ENCODE results near the gene STUM.
"Not testable (repeated sequence)": the region's sequence is repeated elsewhere in the genome, so short reads cannot be mapped to it uniquely, and the experiment has no call there.

The STUM gene

GRCh38 chr1:226548256-226549093 is at the start of gene STUM:
STUM (plus strand) TSS chr1:226548764; CDS start chr1:226548905, 141 bp downstream.
- peak within 1 kb of the TSS; percentile 52 to 72 (median 65) for H3K4me3 ChIP-seq (ENCODE audit: low read depth in 1 of 5, low read length in 5 of 5)
- no peak within 1 kb of the TSS for H3K27ac ChIP-seq (ENCODE audit: low read depth, low read length)
- H3K4me1 ChIP-seq (ENCODE audit: control insufficient read depth in 5 of 5, insufficient read depth in 5 of 5, low read length in 5 of 5): peaks cover 8 to 31% (median 25%) of the 10 kb centered on the region in 5 donors
- H3K9ac ChIP-seq (ENCODE audit: low read length in 5 of 5): peak within 1 kb of the TSS in 1 of 5 donors; percentile 52
- H3K9me3 ChIP-seq (ENCODE audit: control insufficient read depth in 5 of 5, low read length in 5 of 5): no peaks in the 10 kb centered on the region
- peaks cover 0 to 21% (median 17%) of the 10 kb centered on the region in 5 donors for H3K27me3 ChIP-seq (ENCODE audit: control insufficient read depth in 5 of 5, insufficient read depth in 4 of 5, low read length in 5 of 5)
- H3K36me3 ChIP-seq (ENCODE audit: control insufficient read depth in 5 of 5, insufficient read depth in 5 of 5, low read length in 5 of 5): no peaks in the 10 kb centered on the region

- H3K9ac ChIP-seq (ENCODE audit: low read length in 5 of 5); H3K27me3 ChIP-seq (ENCODE audit: control insufficient read depth in 5 of 5, insufficient read depth in 4 of 5, low read length in 5 of 5); H3K27ac ChIP-seq (ENCODE audit: low read depth, low read length); H3K4me1 ChIP-seq (ENCODE audit: control insufficient read depth in 5 of 5, insufficient read depth in 5 of 5, low read length in 5 of 5); H3K4me3 ChIP-seq (ENCODE audit: low read depth in 1 of 5, low read length in 5 of 5); H3K36me3 ChIP-seq (ENCODE audit: control insufficient read depth in 5 of 5, insufficient read depth in 5 of 5, low read length in 5 of 5); H3K9me3 ChIP-seq (ENCODE audit: control insufficient read depth in 5 of 5, low read length in 5 of 5): not testable (repeated sequence)
Observed at GRCh38 chr1:226499699-226500098, 48.9 kb upstream of the STUM start.

DNA sequence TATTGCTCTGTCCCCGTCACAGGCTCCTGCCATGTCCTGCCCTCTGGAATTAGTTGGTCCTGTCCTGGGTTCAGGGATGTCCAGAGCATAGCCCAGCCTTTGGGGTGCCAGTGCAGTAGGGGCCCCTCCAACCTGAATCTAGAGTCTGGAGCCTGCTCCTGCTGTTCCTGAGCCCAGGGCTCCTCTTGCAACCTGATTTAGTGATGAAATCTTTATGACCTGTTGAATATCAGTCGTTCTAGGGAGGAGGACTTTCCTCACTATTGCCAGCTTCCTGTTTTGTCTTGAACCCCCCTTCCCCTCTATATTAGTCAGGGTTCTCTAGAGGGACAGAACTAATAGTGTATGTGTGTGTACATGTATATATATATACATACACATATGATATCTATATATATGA is 42.5 kb upstream of the STUM start:
- peaks cover 0 to 16% (median 7%) of the 10 kb centered on the region in 5 donors for H3K27me3 ChIP-seq (ENCODE audit: control insufficient read depth in 5 of 5, insufficient read depth in 4 of 5, low read length in 5 of 5)
- no peak overlapping the region for H3K9ac ChIP-seq (ENCODE audit: low read length in 5 of 5)
- H3K36me3 ChIP-seq (ENCODE audit: control insufficient read depth in 5 of 5, insufficient read depth in 5 of 5, low read length in 5 of 5): no peaks in the 10 kb centered on the region
- no peaks in the 10 kb centered on the region for H3K4me1 ChIP-seq (ENCODE audit: control insufficient read depth in 5 of 5, insufficient read depth in 5 of 5, low read length in 5 of 5)
- no peak overlapping the region for H3K27ac ChIP-seq (ENCODE audit: low read depth, low read length)
- no peaks in the 10 kb centered on the region for H3K9me3 ChIP-seq (ENCODE audit: control insufficient read depth in 5 of 5, low read length in 5 of 5)
- no peak overlapping the region for H3K4me3 ChIP-seq (ENCODE audit: low read depth in 1 of 5, low read length in 5 of 5)

DNA sequence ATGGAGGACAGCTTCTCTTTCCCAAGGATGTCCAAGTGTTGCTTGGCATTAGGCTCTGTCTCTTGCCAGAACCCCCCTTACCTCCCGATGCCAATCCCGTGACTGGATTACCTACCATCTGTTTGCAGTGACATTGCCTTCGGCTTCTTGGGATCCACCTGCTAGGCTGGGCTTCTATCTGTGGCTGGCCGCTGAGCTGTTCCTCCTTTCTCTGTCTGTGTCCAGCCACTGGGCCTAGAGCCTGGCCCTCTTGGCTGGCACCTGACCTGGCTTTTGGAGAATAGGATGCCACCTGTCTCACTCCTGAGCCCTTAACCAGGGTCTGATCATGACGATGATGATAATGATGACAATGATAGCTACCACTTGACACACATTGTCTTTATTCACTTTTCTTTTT is 41.6 kb upstream of the STUM start:
- Histone ChIP-seq H3K4me3 (ENCODE audit: low read depth in 1 of 5, low read length in 5 of 5) (no peak overlapping the region), H3K27me3 (ENCODE audit: control insufficient read depth in 5 of 5, insufficient read depth in 4 of 5, low read length in 5 of 5) (peaks cover 0 to 16% (median 7%) of the 10 kb centered on the region in 5 donors), H3K36me3 (ENCODE audit: control insufficient read depth in 5 of 5, insufficient read depth in 5 of 5, low read length in 5 of 5) (no peaks in the 10 kb centered on the region), H3K27ac (ENCODE audit: low read depth, low read length) (no peak overlapping the region), H3K9ac (ENCODE audit: low read length in 5 of 5) (no peak overlapping the region), H3K9me3 (ENCODE audit: control insufficient read depth in 5 of 5, low read length in 5 of 5) (no peaks in the 10 kb centered on the region), H3K4me1 (ENCODE audit: control insufficient read depth in 5 of 5, insufficient read depth in 5 of 5, low read length in 5 of 5) (no peaks in the 10 kb centered on the region)

GRCh38 chr1:226510453-226510852 is 38.1 kb upstream of the STUM start:
- Histone ChIP-seq H3K27ac (ENCODE audit: low read depth, low read length) (no peak overlapping the region), H3K9ac (ENCODE audit: low read length in 5 of 5) (no peak overlapping the region), H3K4me1 (ENCODE audit: control insufficient read depth in 5 of 5, insufficient read depth in 5 of 5, low read length in 5 of 5) (no peaks in the 10 kb centered on the region), H3K9me3 (ENCODE audit: control insufficient read depth in 5 of 5, low read length in 5 of 5) (no peaks in the 10 kb centered on the region), H3K4me3 (ENCODE audit: low read depth in 1 of 5, low read length in 5 of 5) (no peak overlapping the region), H3K27me3 (ENCODE audit: control insufficient read depth in 5 of 5, insufficient read depth in 4 of 5, low read length in 5 of 5) (peaks cover 0 to 9% (median 6%) of the 10 kb centered on the region in 5 donors), H3K36me3 (ENCODE audit: control insufficient read depth in 5 of 5, insufficient read depth in 5 of 5, low read length in 5 of 5) (no peaks in the 10 kb centered on the region)

DNA sequence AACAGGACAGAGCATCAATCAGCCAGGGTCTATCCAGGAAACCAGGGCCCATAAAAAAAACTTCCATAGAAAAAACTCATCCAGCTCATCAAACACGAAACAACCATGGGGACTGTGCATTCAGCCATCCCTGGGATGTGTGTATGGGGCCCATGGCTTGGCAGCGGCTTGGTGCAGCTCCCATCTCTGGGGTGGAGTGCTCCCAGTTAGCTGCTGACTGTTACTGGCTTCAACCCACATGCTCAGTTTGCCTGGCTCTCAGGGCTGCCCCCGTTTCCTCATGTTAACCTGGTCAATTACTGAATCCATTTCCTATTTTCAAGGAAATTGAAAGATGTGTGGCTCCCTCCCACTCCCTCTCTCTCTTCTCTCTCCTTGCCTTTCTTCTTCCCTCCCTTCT is 37.3 kb upstream of the STUM start:
- H3K27me3 ChIP-seq (ENCODE audit: control insufficient read depth in 5 of 5, insufficient read depth in 4 of 5, low read length in 5 of 5): peaks cover 0 to 5% (median 0%) of the 10 kb centered on the region in 5 donors
- no peak overlapping the region for H3K4me3 ChIP-seq (ENCODE audit: low read depth in 1 of 5, low read length in 5 of 5)
- H3K36me3 ChIP-seq (ENCODE audit: control insufficient read depth in 5 of 5, insufficient read depth in 5 of 5, low read length in 5 of 5): no peaks in the 10 kb centered on the region
- no peak overlapping the region for H3K9ac ChIP-seq (ENCODE audit: low read length in 5 of 5)
- no peaks in the 10 kb centered on the region for H3K4me1 ChIP-seq (ENCODE audit: control insufficient read depth in 5 of 5, insufficient read depth in 5 of 5, low read length in 5 of 5)
- no peak overlapping the region for H3K27ac ChIP-seq (ENCODE audit: low read depth, low read length)
- H3K9me3 ChIP-seq (ENCODE audit: control insufficient read depth in 5 of 5, low read length in 5 of 5): no peaks in the 10 kb centered on the region

DNA sequence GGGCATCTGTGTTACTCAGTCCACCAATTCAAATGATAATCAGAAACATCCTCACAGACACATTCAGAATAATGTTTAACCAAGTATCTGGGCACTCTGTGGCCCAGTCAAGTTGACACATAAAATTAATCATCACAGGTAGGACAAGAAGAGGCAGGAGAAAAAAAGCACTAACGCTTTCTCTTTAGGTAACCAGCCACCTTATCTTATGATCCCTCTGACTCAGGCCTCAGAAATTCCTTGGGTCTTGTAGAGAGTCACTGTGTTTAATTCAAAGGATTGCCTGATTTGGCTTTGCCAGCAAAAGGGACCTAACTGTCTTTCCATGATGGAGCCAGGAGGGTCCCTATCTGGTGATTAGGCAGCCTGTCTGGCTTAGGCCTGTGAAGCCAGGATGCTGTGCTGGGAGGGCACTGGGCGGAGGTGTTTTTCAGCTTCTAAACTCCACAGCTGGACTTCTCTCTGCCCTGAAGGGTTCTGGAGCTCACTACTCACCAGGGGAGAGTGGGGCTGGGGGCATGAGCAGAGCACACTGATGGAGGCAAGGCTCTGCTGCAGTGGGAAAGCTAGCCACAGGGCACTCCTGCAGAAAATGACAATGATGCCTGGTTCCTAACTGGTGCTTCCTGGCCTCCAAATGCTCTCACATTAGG is 36.4 kb upstream of the STUM start:
- Histone ChIP-seq H3K27ac (ENCODE audit: low read depth, low read length) (no peak overlapping the region), H3K27me3 (ENCODE audit: control insufficient read depth in 5 of 5, insufficient read depth in 4 of 5, low read length in 5 of 5) (peaks cover 0 to 4% (median 0%) of the 10 kb centered on the region in 5 donors), H3K36me3 (ENCODE audit: control insufficient read depth in 5 of 5, insufficient read depth in 5 of 5, low read length in 5 of 5) (no peaks in the 10 kb centered on the region), H3K4me1 (ENCODE audit: control insufficient read depth in 5 of 5, insufficient read depth in 5 of 5, low read length in 5 of 5) (no peaks in the 10 kb centered on the region), H3K4me3 (ENCODE audit: low read depth in 1 of 5, low read length in 5 of 5) (no peak overlapping the region), H3K9me3 (ENCODE audit: control insufficient read depth in 5 of 5, low read length in 5 of 5) (no peaks in the 10 kb centered on the region), H3K9ac (ENCODE audit: low read length in 5 of 5) (no peak overlapping the region)

GRCh38 chr1:226518375-226518774 is 30.2 kb upstream of the STUM start:
- Histone ChIP-seq H3K4me1 (ENCODE audit: control insufficient read depth in 5 of 5, insufficient read depth in 5 of 5, low read length in 5 of 5) (no peaks in the 10 kb centered on the region), H3K9me3 (ENCODE audit: control insufficient read depth in 5 of 5, low read length in 5 of 5) (no peaks in the 10 kb centered on the region), H3K9ac (ENCODE audit: low read length in 5 of 5) (no peak overlapping the region), H3K27me3 (ENCODE audit: control insufficient read depth in 5 of 5, insufficient read depth in 4 of 5, low read length in 5 of 5) (peaks cover 0 to 9% (median 5%) of the 10 kb centered on the region in 5 donors), H3K27ac (ENCODE audit: low read depth, low read length) (no peak overlapping the region), H3K4me3 (ENCODE audit: low read depth in 1 of 5, low read length in 5 of 5) (no peak overlapping the region), H3K36me3 (ENCODE audit: control insufficient read depth in 5 of 5, insufficient read depth in 5 of 5, low read length in 5 of 5) (no peaks in the 10 kb centered on the region)

DNA sequence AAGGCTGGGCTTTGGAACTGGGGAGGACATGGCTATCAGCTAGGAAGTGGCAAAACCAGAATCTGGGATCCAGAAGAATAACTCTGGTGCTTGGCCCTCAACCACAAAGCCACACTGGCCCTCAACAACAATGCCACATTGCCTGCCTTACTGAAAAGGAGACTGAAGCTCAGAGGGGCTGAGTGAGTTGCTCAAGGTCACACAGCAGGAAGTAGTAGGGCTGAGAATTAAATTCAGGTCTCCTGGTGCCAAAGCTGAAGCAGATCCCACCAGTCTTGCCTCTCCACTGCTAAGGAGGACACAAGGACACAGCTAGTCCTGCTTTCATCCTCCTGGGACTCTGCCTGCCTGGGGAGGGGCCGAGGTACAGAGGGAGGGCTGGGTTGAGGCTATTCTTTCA is 29.4 kb upstream of the STUM start:
- Histone ChIP-seq H3K27me3 (ENCODE audit: control insufficient read depth in 5 of 5, insufficient read depth in 4 of 5, low read length in 5 of 5) (peaks cover 0 to 9% (median 5%) of the 10 kb centered on the region in 5 donors), H3K36me3 (ENCODE audit: control insufficient read depth in 5 of 5, insufficient read depth in 5 of 5, low read length in 5 of 5) (no peaks in the 10 kb centered on the region), H3K9ac (ENCODE audit: low read length in 5 of 5) (no peak overlapping the region), H3K9me3 (ENCODE audit: control insufficient read depth in 5 of 5, low read length in 5 of 5) (peaks cover 0 to 3% (median 0%) of the 10 kb centered on the region in 5 donors), H3K4me3 (ENCODE audit: low read depth in 1 of 5, low read length in 5 of 5) (no peak overlapping the region), H3K4me1 (ENCODE audit: control insufficient read depth in 5 of 5, insufficient read depth in 5 of 5, low read length in 5 of 5) (no peaks in the 10 kb centered on the region), H3K27ac (ENCODE audit: low read depth, low read length) (no peak overlapping the region)
